Middle frontal gyrus (tissue), 1 donor: Measurements from ENCODE around the gene KLHL30.

Experiments
- DNase-seq: peaks from one replicate; pipeline ENCODE4 v3.0.0-alpha.2; 2015; ENCODE audit warnings: low spot score; ENCODE audit errors: extremely low spot score

Gene KLHL30

GRCh38 chr2:238138331-238139195, at the start of gene KLHL30:
Gene KLHL30, plus strand, starts transcription at chr2:238138668. Its CDS starts 2,087 bp downstream, at chr2:238140755.
- DNase-seq, result no peak

GRCh38 chr2:238090887-238091286, 47.6 kb upstream of the KLHL30 start:
- DNase-seq, result no peak

- DNase-seq, result no peak
Measured at GRCh38 chr2:238091436-238092060, 46.9 kb upstream of the KLHL30 start.

- DNase-seq, result no peak
Measured at GRCh38 chr2:238092486-238093035, 45.9 kb upstream of the KLHL30 start.

GRCh38 chr2:238093181-238094140, 45.0 kb upstream of the KLHL30 start:
- DNase-seq, result no peak

GRCh38 chr2:238094438-238095022, 43.9 kb upstream of the KLHL30 start:
- DNase-seq, result no peak

GRCh38 chr2:238095143-238095542, 43.3 kb upstream of the KLHL30 start:
- no peak for DNase-seq

- DNase-seq, result no peak
Measured at GRCh38 chr2:238096311-238097011, 42.0 kb upstream of the KLHL30 start.

GRCh38 chr2:238097201-238097987, 41.1 kb upstream of the KLHL30 start:
- no peak for DNase-seq

- DNase-seq, result no peak
Measured at GRCh38 chr2:238097988-238098871, 40.2 kb upstream of the KLHL30 start.

- no peak for DNase-seq
Measured at GRCh38 chr2:238098901-238099713, 39.4 kb upstream of the KLHL30 start.

GRCh38 chr2:238099714-238100048, 38.8 kb upstream of the KLHL30 start:
- no peak for DNase-seq

GRCh38 chr2:238100049-238100820, 38.2 kb upstream of the KLHL30 start, which contains the start of gene ESPNL:
Gene ESPNL, plus strand, starts transcription at chr2:238100340. Its CDS starts 80 bp downstream, at chr2:238100420.
- no peak for DNase-seq

- DNase-seq, result no peak
Measured at GRCh38 chr2:238100821-238101771, 37.4 kb upstream of the KLHL30 start.
